PFSK-1 (cell line): ENCODE results near the gene SQSTM1.

Experiments used
- FOXP2 ChIP-seq: optimal IDR thresholded peaks from 2 replicates; pipeline ENCODE3; 2011; ENCODE audit warnings: borderline replicate concordance, control low read depth, inconsistent platforms; ENCODE audit not compliant: insufficient read depth; ENCODE audit errors: extremely low read length, extremely low read depth
- POLR2AphosphoS5 ChIP-seq: IDR thresholded peaks from 2 replicates; pipeline ENCODE4 v1.6.1; 2012; ENCODE audit warnings: low read depth, mild to moderate bottlenecking, control low read depth, low read length, moderate library complexity
- REST ChIP-seq, 2 experiments: IDR thresholded peaks; 2 replicates each; pipeline versions ENCODE4 v1.6.1 to v1.8.0; 2011 to 2012; ENCODE audit warnings: low read depth in 2 of 2, low read length in 2 of 2, control low read depth in 1 of 2, inconsistent platforms in 1 of 2, mild to moderate bottlenecking in 1 of 2, moderate library complexity in 1 of 2; ENCODE audit not compliant: insufficient read depth in 1 of 2
- SIN3A ChIP-seq: IDR thresholded peaks from 2 replicates; pipeline ENCODE4 v1.6.1; 2012; ENCODE audit warnings: mild to moderate bottlenecking, low read length, moderate library complexity, borderline replicate concordance; ENCODE audit not compliant: insufficient read depth
- TAF1 ChIP-seq: IDR thresholded peaks from 2 replicates; pipeline ENCODE4 v1.6.1; 2012; ENCODE audit warnings: low read length, control low read depth, borderline replicate concordance; ENCODE audit not compliant: insufficient read depth

Gene SQSTM1

DNA sequence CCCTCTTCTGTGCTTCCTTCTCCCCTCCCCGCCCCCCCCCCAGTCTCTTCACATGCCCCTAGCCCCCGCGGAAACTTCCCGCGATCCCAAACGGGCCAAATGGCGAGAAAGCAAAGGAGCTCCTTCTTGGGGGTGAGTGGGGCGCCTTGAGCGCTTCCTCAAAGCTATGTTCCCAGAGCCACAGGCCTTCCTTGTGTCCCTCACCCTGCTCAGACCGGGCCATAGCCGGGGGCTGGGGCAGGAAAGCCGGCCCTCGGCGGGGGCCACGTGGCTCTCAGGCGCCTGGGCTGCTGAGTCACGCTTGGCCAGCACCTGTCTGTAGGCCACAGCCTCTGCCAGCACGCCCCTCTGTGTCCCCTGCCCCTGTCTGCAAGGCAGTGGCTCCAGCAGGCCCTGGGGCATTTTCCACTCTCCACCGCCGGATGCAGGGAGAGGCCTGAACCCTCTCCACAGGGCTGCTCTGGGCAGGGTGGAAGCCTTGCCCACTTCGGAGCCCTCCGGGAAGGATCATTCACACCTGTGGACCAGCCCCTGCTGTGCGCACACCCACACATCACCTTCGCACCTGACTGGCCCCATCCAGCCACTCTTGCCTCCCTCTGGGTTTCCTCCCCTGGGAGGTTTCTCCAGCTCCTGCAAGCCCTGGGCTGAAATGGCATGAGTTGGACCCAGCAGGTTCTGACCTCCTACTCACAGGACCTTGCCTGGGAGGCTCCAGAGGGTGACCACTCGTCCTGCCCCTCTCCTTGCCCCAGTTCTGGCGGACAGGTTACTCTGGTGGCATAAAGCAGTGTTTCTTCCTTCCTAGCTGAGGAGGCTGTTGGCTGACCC is 1.2 kb upstream of the SQSTM1 start:
- TF ChIP-seq REST (IDR thresholded peaks at IDR 0.05; ENCODE audit: insufficient read depth in 1 of 2, low read depth in 2 of 2, low read length in 2 of 2) (no peak), SIN3A (no peak), TAF1 (no peak), POLR2AphosphoS5 (no peak), FOXP2 (no peak)

DNA sequence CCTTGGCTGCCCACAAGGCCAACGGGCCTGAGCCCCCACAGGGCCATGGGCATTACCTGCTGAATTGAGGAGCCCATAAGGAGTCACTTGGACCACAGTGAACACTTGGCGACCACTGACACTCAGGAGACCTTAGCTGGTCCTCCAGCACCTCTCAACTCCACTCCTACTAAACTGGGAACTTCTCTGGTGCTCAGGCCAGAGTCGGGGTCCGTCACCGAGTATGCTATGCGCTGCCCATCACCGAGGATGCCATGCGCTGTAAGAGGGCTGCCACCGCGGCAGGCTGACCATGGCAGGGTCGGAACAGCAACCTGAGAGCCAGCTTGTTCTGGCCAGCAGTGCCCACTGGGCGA is 600 bp upstream of the SQSTM1 start:
- TF ChIP-seq FOXP2 (no peak), SIN3A (no peak), TAF1 (no peak), POLR2AphosphoS5 (no peak), REST (IDR thresholded peaks at IDR 0.05; ENCODE audit: insufficient read depth in 1 of 2, low read depth in 2 of 2, low read length in 2 of 2) (no peak)

GRCh38 chr5:179821298-179822058 is 773 bp downstream of the SQSTM1 start:
- no peak for TF ChIP-seq SIN3A
- peak; percentile 74; the same call in 1 of the 2 replicates for TF ChIP-seq TAF1
- TF ChIP-seq POLR2AphosphoS5 = peak; percentile 81; the same call in 1 of the 2 replicates
- no peak for TF ChIP-seq FOXP2
- TF ChIP-seq REST (IDR thresholded peaks at IDR 0.05; ENCODE audit: insufficient read depth in 1 of 2, low read depth in 2 of 2, low read length in 2 of 2) = no peak

GRCh38 chr5:179822059-179822432 is 1.3 kb downstream of the SQSTM1 start:
- TF ChIP-seq POLR2AphosphoS5 (peak; percentile 43; the same call in 1 of the 2 replicates), SIN3A (no peak), TAF1 (no peak), REST (IDR thresholded peaks at IDR 0.05; ENCODE audit: insufficient read depth in 1 of 2, low read depth in 2 of 2, low read length in 2 of 2) (no peak), FOXP2 (no peak)
